Fibroblast of skin of back (primary cell): ENCODE results near the gene OLFML1.

Source experiments
- DNase-seq: peaks from one replicate; pipeline ENCODE4 v3.0.0-alpha.2; 2013

Gene OLFML1

DNA sequence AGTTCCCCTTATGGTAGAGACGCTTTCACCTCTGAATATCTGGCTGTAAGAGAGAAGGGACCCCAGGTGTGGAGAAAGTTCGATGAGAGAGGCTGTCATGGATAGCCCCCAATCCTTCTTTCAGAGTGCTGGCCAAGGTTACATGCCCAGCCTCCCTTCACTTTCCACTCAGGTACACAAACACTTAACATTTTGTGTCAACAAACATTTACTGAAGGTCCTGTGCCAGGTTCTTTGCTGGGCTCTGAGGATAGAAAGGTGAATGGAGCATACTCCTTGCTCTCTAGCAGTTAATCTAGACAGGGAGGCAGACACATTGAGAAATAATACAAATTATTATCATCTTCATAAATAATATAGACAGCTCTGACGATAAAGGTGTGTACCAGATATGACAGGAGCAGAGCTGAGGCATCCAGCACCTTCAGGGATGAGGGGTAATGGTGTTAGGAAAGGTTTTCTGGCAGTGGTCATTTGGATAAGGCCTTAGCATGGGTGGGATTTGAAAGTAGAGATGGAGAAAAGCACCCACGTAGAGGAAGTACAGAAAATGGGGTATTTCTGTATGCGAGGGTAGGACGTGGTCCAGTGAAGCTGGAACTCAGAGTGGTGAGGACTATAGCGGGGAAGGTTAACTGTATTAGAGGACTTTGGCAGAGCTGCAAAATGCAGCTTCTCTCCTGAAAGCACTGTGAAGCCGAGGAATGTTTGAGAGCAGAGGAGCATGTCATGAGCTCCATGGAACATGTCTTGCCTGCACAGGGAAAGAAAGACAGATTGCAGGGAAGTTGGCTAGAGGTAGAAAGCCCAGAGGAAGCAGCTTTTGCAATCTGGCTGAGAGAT lies 48.1 kb downstream of the OLFML1 start:
- DNase-seq: no peak

- no peak for DNase-seq
Observed at GRCh38 chr11:7534042-7534378, 48.7 kb downstream of the OLFML1 start.

GRCh38 chr11:7536100-7536499 lies 50.8 kb downstream of the OLFML1 start:
- no peak for DNase-seq

GRCh38 chr11:7537265-7537664 lies 52.0 kb downstream of the OLFML1 start:
- no peak for DNase-seq

GRCh38 chr11:7538031-7538430 lies 52.7 kb downstream of the OLFML1 start:
- no peak for DNase-seq

DNA sequence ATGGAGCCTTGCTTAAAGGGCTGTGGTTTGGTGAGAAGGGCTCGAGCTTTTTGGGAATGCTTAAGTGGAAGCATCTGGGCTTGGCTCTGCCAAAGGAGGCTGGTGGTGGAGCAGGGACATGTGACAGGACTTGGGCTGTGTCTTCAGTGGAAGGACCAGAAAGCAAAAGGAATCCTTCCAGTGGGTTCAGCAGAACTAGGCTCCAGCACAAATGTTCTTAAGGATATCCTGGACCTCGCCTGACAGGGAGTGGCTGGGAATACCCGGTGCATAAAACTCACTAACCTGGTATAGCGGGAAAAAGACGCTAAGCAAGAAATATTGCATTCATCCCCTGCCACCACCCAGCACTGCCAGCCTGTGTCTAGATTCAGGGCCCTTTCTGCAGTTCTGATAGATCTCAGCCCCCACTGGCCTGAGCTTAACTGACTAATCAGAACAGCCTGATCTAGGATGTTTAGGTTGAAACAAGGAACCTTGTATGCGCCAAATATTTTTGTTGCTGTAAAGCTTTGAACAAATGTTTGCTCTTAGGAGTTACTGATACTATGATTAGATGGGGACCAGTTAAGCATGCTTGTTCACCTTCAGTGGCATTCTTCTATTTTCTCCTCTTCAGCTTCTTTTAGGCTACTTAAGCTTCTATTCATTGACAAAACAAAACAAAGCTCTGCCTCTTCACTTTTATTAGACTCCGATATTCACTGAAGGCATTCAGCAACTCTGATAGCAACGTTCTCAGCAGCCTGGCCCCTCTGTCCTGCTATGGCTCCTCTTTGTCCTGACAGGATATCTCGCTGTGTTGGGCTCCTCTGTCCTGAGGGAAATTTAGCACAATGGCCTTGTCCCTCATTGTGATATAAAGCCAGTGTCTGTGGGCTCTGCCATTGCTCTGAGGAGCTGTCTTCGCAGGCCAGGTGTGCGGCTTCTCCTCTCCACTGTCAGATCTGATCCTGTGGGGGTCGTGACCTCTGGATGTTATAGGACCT lies 53.5 kb downstream of the OLFML1 start:
- DNase-seq: no peak

DNA sequence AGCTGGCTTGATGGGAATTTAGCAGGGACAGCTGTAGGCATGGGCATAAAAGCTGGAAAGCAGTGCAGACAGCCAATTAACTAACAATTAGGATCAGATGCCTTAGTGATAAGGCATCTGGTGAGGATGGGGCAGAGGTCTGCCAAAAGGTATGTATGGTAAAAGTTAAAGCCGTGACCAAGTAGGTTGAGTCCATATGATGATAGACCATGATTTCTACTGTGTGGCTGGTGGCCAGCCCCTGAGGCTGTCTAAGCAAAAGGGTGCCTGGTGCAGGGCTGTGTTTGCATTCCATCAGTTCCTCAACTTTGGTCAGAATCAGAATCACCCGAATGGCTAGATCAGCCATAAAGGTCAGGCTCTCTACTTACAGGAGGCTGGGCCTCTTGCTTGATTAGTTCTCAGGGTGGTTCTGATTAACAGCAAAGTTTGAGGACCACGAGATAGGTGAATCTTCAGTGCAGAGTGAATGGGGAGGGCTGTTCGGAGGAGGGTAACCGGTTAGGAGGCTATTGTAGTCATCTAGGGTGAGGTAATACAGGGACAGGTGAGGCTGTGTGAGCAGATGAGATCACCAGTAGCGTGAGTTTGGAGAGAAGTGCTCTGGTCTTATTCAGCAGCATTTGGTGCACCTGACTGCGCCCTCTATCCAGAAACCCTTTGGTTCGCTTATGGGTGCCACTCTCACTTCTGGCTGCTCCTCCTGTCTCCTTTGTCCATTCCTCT lies 55.7 kb downstream of the OLFML1 start:
- no peak for DNase-seq

DNA sequence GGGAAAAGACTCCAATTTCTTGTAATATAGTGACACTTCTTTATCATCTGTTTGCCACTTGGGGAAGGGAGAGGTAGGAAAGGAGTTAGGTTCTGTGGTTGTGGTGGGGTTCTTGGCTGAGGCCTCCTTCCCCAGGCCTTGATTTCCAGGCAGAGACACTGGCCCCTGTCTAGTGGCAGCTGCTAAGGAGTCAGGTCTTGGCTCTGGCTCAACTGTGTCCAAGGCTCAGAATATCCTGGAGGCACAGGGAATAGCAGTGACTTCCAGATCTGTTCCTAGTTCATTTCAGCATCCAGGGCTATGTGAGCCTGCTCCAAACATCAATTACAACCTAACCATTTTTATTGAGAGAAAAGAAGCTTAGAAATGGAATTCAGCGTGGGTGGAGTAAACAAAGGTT lies 58.0 kb downstream of the OLFML1 start:
- DNase-seq: no peak

GRCh38 chr11:7544021-7544420 lies 58.7 kb downstream of the OLFML1 start:
- no peak for DNase-seq

- DNase-seq: no peak
Observed at GRCh38 chr11:7545611-7546010, 60.3 kb downstream of the OLFML1 start.

DNA sequence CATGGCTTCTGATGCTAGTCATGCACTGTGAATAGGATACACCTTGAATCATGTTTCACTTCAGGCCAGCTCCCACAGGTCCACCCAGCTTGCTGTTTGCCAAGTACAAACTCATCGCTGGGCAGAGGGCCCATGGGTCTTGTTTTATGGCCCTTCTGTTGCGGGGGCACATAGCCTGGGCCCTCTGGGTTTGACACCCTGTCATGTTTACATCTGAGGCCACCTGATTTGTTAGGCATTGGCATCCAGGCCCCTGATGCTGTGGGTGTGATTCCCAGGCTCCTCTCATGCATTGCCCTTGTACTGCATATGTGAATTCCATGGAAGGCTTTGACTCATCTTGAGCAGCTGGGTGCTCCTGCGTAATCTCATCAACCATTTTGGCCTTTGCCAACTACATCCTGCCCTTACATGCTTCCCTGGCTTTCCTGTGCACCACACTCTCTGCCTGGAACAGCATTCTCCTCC lies 61.1 kb downstream of the OLFML1 start:
- no peak for DNase-seq

GRCh38 chr11:7547687-7548086 lies 62.4 kb downstream of the OLFML1 start:
- no peak for DNase-seq

- no peak for DNase-seq
Observed at GRCh38 chr11:7548659-7549274, 63.5 kb downstream of the OLFML1 start.

DNA sequence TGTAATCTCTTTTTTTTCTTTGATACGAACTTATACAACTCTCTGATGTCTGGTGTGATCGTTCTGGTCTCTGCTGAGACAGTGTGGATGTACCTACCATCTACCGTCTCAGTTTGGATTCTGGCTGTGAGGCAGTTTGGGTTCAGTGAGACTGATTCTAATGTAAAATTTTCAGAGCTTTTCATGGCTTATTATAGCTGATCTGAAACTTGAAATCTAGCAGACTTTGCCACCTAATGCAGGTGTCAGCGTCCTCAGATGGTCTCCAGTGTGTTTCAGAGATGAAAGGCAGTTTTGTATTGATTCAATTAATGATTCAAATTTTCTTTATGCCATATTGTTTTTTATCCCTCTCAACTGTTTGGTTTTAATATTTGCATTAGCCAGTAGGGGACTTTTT lies 64.4 kb downstream of the OLFML1 start:
- DNase-seq: no peak

- peak; percentile 56 for DNase-seq
Observed at GRCh38 chr11:7551571-7551970, 66.3 kb downstream of the OLFML1 start.

DNA sequence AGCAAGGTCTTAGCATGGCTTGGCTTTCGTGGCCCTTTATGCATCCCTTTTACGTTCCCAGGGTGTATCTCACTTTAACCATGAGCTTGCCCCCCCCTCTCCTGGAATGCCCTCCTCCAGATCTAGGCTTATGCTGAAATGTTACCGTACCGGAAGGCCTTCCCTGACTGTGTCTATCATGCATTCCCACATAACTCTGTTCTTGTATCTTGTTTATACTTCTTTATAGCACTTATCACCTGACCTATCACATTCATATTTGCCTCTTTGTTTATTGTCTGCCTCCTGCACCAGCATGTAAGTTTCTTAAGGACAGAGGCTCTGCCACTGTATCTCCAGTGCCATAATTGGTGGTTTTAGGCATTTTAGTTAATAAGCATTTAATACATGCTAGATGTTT lies 67.4 kb downstream of the OLFML1 start:
- DNase-seq: no peak

DNA sequence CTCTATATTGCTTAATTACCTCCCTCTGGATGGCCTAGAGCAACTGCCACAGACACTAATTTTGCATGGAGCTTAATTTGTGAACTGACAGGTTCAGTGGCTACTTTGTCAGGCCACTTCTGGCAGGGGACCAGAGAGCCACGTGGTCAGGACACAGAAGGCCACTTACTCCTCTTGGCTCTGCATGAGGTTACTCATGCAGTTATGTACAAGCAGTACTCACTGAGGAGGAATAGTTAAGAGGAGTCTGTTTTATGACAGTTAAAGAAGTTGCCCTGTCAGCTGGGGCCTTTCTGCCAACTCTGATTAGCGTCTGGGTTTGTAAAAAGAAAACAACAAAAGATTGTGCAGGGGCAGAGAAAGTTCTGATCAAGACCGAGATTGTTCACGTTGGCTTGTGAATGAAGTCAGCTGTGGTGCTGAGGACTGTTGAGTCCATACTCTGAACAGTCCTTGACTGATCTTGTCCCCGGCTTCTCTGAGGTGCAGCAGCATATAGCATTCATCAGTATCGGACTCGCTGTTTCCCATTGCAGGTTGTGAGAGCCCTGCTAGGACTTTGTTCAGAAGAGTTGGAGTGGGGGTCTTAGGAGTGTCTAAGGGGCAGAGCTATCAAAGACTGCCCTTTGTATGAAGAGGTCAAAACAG lies 69.9 kb downstream of the OLFML1 start:
- no peak for DNase-seq

- no peak for DNase-seq
Observed at GRCh38 chr11:7558046-7558445, 72.7 kb downstream of the OLFML1 start.

GRCh38 chr11:7559398-7560283 lies 74.3 kb downstream of the OLFML1 start:
- no peak for DNase-seq
